ENCODE data around the gene GNB3.

DNA sequence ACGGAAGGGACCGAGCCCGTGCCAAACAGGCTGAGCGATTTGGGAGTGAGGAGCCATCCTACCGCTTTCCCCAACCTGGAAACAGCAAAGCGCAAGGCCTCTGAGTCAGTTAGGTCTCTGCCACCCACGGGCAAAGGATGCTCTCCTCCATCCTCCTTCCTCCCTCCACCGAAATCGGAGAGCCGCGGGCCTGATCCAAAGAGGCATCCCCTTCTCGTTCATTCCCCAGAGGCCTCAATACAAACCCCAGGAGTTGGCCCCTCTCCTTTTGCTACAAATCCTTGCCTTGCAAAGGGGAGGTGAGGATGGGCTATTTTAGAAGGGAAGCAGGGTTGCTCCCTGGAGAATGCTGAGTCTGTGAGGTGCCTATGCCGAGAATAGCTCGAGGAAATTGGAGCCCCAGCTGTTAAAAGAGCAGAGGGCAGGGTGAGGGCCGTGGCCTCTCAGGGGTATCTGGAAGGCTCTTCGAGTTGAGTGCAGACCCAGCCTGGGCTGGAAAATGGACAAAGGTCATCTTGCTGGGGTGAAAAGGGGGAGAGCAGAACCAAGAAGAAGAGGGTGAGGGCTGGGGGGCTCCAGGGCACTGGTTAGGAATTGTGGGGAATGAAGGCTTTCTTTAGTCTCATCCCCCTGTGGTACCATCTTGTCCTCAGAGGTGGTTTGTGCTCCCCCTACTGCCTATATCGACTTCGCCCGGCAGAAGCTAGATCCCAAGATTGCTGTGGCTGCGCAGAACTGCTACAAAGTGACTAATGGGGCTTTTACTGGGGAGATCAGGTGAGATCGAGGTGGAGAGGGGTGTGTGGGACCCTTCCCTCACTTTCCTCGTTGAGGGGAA is 27.7 kb downstream of the GNB3 start:
- TF ChIP-seq GATA2 (IDR thresholded peaks at IDR 0.05; ENCODE audit: low read depth, low read length) (no peak), GATA3 (IDR thresholded peaks at IDR 0.05; ENCODE audit: low read depth, low read length) (no peak)
